Stimulated activated CD4-positive, alpha-beta T cell treated with anti-CD3 and anti-CD28 coated beads, Interleukin-12 subunit alpha, Interleukin-12 subunit beta, amount 100 ng/mL, for 24 hours (primary cell): ENCODE measurements around the gene SUMO3.
A peak's percentile ranks its signal among the peaks of the same experiment; 100 is the strongest.

ENCODE experiments used
- DNase-seq, 2 experiments: peaks; one replicate each; pipeline ENCODE4 v3.0.0-alpha.2; 2020; ENCODE audit warnings: low read depth in 2 of 2

The SUMO3 gene

GRCh38 chr21:44817914-44818639 is at the start of gene SUMO3:
SUMO3 (minus strand) TSS chr21:44818062; CDS start chr21:44817968, 94 bp downstream.
- peak; percentile 71 for DNase-seq

- no peak for DNase-seq
Measured at GRCh38 chr21:44867464-44867863, 49.6 kb upstream of the SUMO3 start.

DNA sequence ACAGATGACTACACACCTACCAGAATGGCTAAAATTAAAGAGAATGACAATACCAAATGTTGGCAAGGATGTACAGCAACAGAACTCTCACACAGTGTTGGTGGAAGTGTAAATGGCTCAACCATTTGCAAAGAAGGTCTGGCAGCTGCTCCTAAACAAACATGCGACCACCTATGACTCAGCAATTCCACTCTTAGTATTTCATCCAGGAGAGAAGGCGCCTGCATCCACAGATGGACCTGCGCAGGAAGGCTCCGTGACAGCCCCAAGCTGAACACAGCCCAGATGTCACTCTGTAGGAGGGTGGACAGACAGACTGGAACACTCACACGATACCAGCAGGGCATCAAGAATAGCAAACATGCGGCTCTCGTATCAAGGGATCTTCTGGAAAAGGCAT is 48.9 kb upstream of the SUMO3 start:
- DNase-seq = no peak

DNA sequence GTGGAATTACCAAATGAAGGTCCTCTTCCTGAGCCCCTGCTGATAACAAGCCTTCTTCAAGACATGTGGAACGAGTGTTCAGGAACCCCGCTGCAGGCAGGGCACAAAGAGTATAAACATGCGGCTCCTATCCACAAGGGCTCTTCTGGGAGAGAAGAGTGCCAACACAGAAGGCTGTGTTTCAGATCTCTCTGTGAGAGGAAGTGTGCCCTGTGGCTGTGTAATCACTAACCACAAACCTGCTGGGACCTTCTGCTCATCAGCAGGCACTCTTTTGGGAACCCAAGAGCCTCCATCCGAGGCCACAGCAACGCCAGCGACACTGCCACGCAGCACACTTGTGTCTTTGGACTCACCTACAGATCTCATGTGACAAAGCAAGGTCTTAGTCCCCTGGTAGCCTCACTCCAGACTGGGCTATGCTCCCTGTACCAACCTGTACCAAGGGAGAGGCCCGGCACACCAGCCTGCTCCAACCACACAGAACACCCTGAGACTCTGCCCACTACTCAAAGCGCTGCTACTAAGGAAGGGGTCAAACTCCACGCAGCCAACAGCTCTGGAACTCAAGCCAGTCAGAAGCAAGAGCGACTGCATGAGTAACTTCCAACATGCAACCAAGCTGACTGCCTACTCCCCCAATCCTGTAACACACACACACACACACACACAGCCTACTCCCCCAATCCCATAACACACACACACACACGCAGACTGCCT is 47.9 kb upstream of the SUMO3 start:
- no peak for DNase-seq

- DNase-seq = no peak
Measured at GRCh38 chr21:44862869-44863685, 45.2 kb upstream of the SUMO3 start.

- DNase-seq = no peak
Measured at GRCh38 chr21:44858791-44859190, 40.9 kb upstream of the SUMO3 start.

DNA sequence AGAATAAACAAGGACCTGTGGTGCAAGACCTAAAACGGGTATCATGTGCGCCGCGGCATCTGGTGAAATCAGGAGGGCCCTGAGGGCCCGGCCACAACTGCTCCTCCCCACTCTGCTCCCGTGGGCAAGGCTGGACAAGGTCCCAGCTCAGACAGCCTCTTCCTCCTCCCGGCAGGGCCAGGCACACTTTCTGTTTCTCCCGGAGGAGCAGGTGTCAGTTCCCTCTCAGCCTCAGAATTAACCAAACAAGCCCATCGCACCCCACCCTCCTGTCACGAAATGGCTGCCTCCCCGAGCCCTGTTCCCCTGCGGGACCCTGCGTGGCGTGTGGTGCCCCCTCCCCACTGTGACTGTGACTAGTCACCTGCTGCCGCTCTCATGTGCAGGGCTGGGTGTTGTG is 40.4 kb upstream of the SUMO3 start:
- DNase-seq = no peak

- DNase-seq = no peak
Measured at GRCh38 chr21:44857127-44857892, 39.4 kb upstream of the SUMO3 start.

DNA sequence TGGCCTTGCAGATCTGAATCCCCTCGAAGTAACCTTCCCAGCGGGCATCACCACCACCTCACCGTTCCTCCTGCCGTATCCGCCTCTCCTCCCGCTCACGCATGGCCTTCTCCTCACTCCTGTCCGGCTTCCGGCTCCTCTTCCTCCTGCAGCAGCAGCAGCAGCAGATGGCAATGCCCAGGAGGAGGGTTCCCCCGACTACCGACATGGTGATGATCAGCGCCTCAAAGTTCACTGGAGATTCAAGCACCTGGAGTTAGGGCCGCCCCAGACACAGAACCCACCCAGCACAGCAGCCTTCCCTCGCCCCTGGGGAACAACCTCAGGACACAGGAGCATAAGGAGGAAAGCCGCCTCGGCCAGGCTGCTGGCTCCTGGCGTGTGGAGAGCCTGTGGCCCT is 38.3 kb upstream of the SUMO3 start:
- no peak for DNase-seq

DNA sequence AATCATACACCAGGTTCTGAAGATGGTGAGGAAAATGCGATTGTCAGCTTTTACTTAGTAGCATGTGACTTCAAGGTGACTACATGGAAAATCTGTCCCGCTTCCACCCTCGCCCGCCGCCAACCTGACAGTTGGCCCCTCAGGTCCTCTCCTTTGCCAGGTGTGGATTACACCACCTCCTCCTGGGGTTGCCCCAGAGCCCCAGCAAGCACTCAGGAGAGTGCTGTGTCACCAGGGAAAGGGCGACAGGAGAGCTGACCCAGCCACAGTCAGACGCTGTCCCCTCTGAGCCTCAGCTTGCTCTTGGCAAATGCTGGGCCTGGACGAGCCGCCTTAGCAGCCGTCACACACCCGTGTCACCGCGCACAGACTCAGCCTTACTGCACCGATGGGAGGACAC is 37.7 kb upstream of the SUMO3 start:
- DNase-seq = no peak

GRCh38 chr21:44854664-44855446 is 37.0 kb upstream of the SUMO3 start:
- DNase-seq = no peak

GRCh38 chr21:44854391-44854663 is 36.5 kb upstream of the SUMO3 start:
- DNase-seq = no peak

DNA sequence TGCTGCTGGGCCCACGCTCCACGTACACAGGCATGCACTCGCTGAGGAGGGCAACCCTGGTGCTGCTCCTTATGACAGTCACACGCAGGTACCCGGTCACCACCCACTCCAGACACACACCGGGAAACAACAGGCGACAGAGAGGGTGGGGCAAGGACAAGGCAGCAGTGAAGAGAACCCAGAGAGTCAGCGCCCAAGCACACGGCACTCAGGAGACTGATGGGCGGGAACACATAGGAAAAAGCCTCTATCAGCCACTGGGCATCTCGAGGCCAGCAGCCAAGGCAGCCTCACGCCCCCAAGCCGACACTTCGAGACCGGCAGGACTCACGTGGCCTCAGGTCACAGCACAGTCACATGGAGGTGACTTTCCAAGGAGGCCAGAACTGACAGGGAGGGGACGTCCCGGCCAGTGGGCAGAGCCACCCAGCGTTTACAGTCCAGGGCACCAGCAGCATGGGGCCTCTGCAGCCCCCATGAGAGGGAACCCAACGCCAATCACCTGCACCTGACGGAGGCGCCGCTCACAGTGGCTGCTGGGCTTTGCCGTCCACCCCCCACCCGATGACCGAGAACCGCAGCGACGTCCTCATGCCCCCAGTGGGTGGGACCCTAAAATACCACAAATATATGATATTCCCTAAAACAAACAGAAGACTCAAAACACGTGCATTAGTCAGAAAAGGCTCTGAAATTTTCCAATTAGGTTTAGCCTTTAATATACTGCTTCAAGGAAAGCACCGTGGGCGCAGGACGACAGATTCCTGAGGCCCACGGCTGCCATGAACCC is 35.9 kb upstream of the SUMO3 start:
- no peak for DNase-seq

DNA sequence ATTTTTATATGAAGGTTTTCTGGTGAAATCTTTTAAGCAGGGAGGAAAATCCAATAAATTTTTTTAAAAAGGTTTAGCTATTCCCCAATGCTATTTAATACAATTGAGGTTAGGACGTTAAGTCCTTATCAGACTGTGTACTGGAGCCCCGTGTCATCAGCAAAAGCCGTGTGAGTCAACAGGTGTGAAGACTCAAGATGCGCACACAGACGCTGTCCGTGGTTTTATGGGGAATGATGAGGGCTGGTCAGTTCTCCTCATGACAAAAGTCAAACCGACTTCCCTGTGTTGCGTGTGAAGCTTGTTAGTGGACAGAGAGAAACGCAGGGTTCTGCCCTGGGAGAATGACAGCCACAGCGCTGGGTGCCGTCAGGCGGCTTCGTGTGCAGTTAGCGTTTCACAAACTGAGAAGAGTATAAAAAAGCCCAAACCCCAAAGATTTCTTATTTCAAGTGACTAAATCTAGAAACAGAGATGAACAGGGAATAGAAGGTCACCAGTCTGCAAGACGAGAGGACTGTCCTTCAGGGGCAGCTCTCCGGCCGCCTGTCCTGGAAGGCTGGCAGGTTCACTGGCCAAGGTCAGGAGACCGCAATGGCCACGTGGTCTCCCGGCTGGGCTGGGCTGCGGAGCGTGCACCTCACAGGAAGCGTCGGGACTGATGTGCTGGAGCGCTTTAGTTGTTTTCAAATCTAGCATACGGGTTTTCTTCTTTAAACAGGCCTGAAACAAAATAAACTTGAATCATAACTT is 33.2 kb upstream of the SUMO3 start:
- no peak for DNase-seq

DNA sequence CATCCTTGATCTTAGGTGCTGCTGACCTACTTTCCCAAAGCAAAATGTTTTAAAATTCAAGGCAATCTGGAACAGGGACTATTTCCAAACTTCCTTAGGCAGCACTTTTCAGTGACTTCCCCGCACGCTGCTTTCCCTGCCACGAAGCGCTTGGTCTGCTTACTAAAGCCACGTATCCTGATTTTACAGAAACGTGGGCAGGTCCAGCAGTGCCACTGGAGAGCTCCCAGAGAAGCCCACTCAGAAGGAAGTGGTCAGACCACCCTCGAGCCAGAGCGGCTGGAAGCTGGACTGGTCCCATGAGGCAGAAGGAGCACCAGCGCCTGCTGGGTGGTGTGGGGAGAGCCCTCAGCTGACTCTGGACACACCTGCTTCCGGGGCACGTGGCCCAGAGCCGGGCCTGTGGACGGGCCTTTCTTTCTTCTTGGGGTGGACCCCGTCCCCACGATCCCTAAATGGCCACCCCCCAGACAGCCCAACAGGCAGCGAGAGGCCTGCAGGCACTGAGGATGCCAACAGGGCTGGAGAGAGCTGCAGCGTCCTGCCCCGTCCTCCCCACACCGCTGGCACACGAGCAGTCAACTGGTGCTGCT is 32.4 kb upstream of the SUMO3 start:
- DNase-seq = no peak

GRCh38 chr21:44849616-44850130 is 31.8 kb upstream of the SUMO3 start:
- DNase-seq = no peak

DNA sequence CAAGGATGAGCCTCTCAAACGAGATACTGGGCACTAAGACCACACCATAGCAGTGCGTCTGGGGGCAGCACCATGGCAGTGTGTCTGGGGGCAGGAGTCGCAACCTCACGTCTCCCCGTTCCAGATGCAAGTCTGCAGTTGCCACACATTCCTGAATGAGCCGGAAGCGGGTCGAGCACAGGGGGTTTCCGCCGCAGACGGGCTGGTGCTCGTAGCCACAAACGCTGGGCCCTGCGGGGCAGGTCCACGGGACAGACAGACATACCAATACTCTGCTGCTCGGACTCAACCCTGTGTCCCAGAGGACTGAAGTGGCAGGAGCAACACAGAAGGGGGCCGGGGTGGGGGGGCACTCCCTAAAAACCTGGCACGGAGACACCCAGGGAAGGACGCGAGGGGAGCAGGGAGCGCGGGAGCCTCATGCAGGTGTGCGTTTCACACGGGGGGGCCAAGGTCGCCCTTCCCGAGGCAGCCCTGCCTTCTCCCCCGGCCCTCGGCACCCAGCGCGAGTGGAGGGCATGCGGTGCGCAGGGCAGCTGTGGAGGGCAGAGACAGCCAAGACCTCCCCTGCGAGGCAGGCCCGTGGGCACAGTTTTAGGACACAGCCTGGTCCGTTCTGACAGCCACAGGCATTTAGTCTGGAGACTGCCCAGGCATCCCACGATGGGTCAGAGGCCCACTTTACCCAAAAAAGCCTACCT is 31.1 kb upstream of the SUMO3 start:
- no peak for DNase-seq

DNA sequence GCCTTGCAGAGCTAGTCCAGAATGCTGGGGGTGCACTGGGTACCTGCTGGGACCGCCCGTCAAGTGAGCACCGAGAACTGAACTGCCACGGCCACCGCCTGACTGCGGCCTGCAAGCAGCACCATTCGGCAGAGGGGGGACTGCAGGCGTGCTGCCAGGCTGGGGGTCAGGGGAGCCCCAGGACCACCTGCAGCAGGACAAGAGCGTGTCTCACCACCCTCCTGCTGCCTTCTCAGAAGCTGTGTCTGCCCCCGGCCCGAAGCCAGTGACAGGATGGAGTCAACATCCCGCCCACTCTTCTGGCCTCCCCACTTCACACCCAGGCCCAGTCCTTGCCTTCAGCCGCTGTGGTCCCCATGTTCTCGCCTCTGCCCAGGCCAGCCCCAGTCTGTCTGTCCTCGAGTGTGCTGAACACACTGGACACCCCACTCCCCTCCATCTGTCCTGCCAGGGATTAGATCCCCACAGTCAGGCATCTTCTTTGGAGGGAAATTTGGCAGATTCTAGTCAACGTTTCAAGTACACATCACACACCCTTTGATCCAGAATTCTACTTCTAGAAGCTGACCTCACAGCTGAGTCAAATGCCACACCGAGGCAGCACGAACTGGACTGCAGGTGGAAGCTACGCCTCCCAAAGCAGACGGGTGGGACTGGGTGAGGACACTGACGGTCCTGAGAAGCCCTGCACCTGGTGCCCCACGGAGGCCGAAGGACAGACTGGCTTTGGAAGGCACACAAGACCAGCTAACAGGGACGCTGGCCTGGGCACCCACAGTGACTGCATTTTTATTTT is 29.6 kb upstream of the SUMO3 start:
- DNase-seq = no peak
